Gastroesophageal sphincter (tissue), 4 donors: Measurements from ENCODE around the gene SOX12. TPM values are rescaled to one million over a fixed set of nuclear protein-coding genes. Genes with fewer than 3 reads are reported as not detected.

Source experiments
- ATAC-seq: fragments of 150-250 bp; one replicate; pipeline ENCODE4 v1.9.1; 2016; ENCODE audit warnings: mild to moderate bottlenecking, moderate library complexity
- H3K27ac ChIP-seq, 4 donors: fragments of 200-600 bp; sonication (generic) in 3 of 4; 1 replicate in 3 of 4; 2 replicates in 1 of 4; pipeline ENCODE4 v1.5.1; 2016 to 2019
- H3K27me3 ChIP-seq: fragments of 200-600 bp; sonication (generic); one replicate; pipeline ENCODE4 v1.5.1; 2019
- H3K36me3 ChIP-seq, 2 donors: fragments of 200-600 bp; sonication (generic); one replicate each; pipeline ENCODE4 v1.5.1; 2019; ENCODE audit warnings: control low read depth in 1 of 2
- H3K4me1 ChIP-seq, 3 donors: fragments of 200-600 bp; sonication (generic); 1 replicate in 2 of 3; 2 replicates in 1 of 3; pipeline ENCODE4 v1.5.1; 2016 to 2019; ENCODE audit warnings: control low read depth in 2 of 3
- H3K4me3 ChIP-seq, 2 donors: fragments of 200-600 bp; sonication (generic); one replicate each; pipeline ENCODE4 v1.5.1; 2019; ENCODE audit warnings: mild to moderate bottlenecking in 1 of 2, moderate library complexity in 1 of 2
- H3K9me3 ChIP-seq, 3 donors: fragments of 200-600 bp; sonication (generic); one replicate each; pipeline ENCODE4 v1.5.1; 2017 to 2019; ENCODE audit warnings: control low read depth in 2 of 3
- EP300 ChIP-seq: sonication (generic); formaldehyde crosslinking; IDR thresholded peaks from one replicate; pipeline ENCODE4 v1.6.1; 2017; ENCODE audit warnings: antibody characterized with exemption, mild to moderate bottlenecking
- POLR2A ChIP-seq, 2 donors: fragments of 450-650 bp; IDR thresholded peaks; one replicate each; pipeline ENCODE4 v1.6.1; 2017; ENCODE audit warnings: antibody characterized with exemption in 2 of 2, mild to moderate bottlenecking in 2 of 2, moderate library complexity in 1 of 2
- POLR2AphosphoS5 ChIP-seq: sonication (generic); formaldehyde crosslinking; IDR thresholded peaks from one replicate; pipeline ENCODE4 v1.6.1; 2017; ENCODE audit warnings: antibody characterized with exemption
- WGBS, 2 donors: methylation state at CpG; one replicate each; pipeline ENCODE4 v1.1.5; 2018; ENCODE audit warnings: low coverage in 1 of 2; 5-methylcytosine and 5-hydroxymethylcytosine counted together
- total RNA-seq, 4 donors: library from RNA; depleted of rRNA; stranded (reverse); fragments of >200 nt; gene quantifications; one replicate each; pipeline ENCODE4 v1.1.0, GENCODE V29; 2016
- TF ChIP-seq, protein P1 (sequence below), 4 experiments: fragments of 200-600 bp in 2 of 4; fragments of 450-650 bp in 2 of 4; sonication (generic) in 1 of 4; IDR thresholded peaks; one replicate each; pipeline ENCODE4 v1.5.1; 2017 to 2019; ENCODE audit warnings: antibody characterized with exemption in 4 of 4, mild to moderate bottlenecking in 2 of 4, moderate library complexity in 2 of 4

SOX12 gene
- total RNA-seq, 4 donors from 2014 or later, result 3.4 to 7.3 (median 5.9) TPM

DNA sequence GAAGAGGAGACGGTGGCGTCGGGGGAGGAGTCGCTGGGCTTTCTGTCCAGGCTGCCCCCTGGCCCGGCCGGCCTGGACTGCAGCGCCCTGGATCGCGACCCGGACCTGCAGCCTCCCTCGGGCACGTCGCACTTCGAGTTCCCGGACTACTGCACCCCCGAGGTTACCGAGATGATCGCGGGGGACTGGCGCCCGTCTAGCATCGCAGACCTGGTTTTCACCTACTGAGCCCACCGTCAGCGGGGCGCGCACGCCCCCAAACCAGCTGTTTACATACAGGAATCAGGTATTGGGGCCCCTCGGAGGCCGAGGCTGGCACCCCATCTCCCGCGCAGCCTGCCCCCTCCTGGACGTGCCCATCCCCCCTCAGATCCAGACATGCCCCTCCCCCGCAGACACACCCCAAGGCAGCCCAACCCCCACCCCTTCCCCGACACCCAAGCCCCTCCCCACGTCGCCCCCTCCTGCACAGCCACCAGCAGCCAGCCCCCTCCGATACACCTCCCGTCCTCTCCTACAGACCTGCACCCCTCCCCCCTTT, 1.4 kb downstream of the SOX12 start:
- WGBS, 2 donors, result 0% methylated on average over 1 of the region's 38 CpGs; no CpG with 5 or more reads in 1 of the 2 donors
- ATAC-seq, result no peak

DNA sequence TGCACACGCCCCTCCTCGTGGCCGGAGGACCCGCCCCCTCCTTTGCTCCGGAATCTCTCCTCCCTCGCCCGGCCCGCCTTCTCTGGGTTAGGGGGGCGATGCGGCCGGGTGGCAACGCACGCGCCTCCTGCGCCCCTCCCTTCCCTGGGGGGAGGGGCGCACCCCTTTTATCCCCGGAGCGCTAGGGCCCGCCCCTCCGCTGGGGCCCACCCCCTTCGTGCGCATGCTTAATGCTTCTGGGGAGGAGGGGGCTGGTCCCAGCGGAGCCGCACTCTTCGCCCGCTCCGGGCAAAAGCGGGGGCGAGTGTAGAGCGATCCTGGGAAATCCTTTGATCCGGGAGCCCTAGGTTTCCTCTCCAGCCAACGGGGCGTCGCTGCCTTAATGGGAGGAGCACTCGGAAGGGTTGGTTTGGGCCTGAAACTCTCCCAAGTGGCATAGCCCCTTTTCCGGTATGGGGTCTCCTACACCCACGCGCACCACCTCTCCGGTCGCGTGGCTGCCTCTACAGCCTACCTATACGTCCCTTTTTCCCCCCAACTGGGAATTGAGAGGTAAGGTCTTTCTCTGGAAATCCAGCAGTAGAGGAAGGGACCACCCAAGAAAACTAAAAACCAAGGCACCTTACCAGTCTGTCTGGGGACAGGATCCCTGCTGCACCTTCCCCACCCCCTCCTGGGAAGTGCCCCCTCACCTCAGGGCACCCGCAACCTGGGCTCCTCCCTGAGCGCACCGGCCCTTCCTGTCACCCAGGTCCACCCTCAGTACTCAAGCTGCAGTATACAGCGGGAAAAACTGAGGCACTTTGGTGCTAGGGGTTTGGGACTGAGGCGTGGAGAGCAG, 2.1 kb downstream of the SOX12 start:
- no peak for TF ChIP-seq EP300
- TF ChIP-seq POLR2A (IDR thresholded peaks at IDR 0.05), result peak; percentile 12 to 32
- TF ChIP-seq, protein P1, sequence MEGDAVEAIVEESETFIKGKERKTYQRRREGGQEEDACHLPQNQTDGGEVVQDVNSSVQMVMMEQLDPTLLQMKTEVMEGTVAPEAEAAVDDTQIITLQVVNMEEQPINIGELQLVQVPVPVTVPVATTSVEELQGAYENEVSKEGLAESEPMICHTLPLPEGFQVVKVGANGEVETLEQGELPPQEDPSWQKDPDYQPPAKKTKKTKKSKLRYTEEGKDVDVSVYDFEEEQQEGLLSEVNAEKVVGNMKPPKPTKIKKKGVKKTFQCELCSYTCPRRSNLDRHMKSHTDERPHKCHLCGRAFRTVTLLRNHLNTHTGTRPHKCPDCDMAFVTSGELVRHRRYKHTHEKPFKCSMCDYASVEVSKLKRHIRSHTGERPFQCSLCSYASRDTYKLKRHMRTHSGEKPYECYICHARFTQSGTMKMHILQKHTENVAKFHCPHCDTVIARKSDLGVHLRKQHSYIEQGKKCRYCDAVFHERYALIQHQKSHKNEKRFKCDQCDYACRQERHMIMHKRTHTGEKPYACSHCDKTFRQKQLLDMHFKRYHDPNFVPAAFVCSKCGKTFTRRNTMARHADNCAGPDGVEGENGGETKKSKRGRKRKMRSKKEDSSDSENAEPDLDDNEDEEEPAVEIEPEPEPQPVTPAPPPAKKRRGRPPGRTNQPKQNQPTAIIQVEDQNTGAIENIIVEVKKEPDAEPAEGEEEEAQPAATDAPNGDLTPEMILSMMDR (IDR thresholded peaks at IDR 0.05), result no peak
- peak; percentile 54 for TF ChIP-seq POLR2AphosphoS5
- peak overlapping the region; percentile 8 to 97 (median 95) for H3K27ac ChIP-seq
- no peaks in the 10 kb centered on the region for H3K36me3 ChIP-seq
- peaks cover 0 to 73% (median 15%) of the 10 kb centered on the region in 3 donors for H3K4me1 ChIP-seq
- no peaks in the 10 kb centered on the region for H3K9me3 ChIP-seq
- peak; percentile 36 for ATAC-seq
- no peaks in the 10 kb centered on the region for H3K27me3 ChIP-seq
- WGBS, 2 donors, result 0% methylated on average over 2 of the region's 47 CpGs; no CpG with 5 or more reads in 1 of the 2 donors
- peak overlapping the region; percentile 44 to 83 for H3K4me3 ChIP-seq

More for the DNA sequence above, 1.4 kb downstream of the SOX12 start:
- peak overlapping the region; percentile 44 to 83 for H3K4me3 ChIP-seq
- H3K4me1 ChIP-seq, result peaks cover 0 to 73% (median 15%) of the 10 kb centered on the region in 3 donors
- peak overlapping the region; percentile 45 to 97 (median 95) for H3K27ac ChIP-seq
- TF ChIP-seq POLR2A (IDR thresholded peaks at IDR 0.05) (no peak), POLR2AphosphoS5 (no peak), EP300 (no peak)
- TF ChIP-seq, protein P1 (IDR thresholded peaks at IDR 0.05), result no peak
- no peaks in the 10 kb centered on the region for H3K9me3 ChIP-seq
- H3K36me3 ChIP-seq, result no peaks in the 10 kb centered on the region
- H3K27me3 ChIP-seq, result no peaks in the 10 kb centered on the region

GRCh38 chr20:328027-328974, 2.9 kb downstream of the SOX12 start:
- no peaks in the 10 kb centered on the region for H3K27me3 ChIP-seq
- 21 to 52% methylated on average over 10 to 11 of the region's 31 CpGs for WGBS, 2 donors
- H3K4me3 ChIP-seq, result peak overlapping the region in 1 of 2 donors; percentile 83
- H3K4me1 ChIP-seq, result peaks cover 0 to 69% (median 15%) of the 10 kb centered on the region in 3 donors
- no peaks in the 10 kb centered on the region for H3K36me3 ChIP-seq
- no peak for ATAC-seq
- no peaks in the 10 kb centered on the region for H3K9me3 ChIP-seq
- peak overlapping the region; percentile 8 to 97 (median 95) for H3K27ac ChIP-seq
- TF ChIP-seq EP300 (no peak), POLR2A (IDR thresholded peaks at IDR 0.05) (no peak), POLR2AphosphoS5 (no peak)
- TF ChIP-seq, protein P1 (IDR thresholded peaks at IDR 0.05), result no peak

DNA sequence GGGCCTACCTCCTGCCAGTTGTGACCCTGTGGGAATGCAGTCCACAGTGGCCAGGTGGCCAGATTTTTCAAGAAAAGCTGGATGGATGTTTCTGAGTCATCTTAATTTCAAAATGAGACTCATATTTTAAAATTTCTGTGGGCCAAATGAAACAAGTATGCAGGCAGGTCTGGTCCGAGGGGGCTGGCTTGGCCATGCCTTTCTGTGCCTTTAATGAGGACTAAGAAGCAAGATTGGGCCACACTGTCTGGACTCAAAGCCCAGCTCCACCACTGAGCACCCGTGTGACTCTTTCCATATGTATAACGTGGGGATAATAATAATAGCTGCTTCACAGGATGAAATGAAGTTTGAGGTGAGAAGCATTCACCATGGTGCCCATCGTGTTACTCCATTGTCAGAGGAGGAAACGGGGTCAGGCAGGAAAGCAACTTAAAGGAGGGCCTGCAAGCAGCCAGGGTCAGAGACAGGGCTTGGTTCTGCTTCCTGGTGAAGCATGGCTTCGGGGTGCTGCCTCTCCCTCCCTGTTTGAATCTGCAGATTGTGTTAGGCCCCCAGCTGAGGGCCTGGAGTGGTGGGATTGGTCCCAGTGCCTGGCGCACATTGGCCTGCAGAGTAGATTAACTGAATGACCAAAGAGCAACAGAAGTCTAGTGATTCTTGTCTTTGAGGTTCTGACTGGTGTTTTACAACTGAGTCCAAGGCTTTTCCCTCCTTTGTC, 3.8 kb downstream of the SOX12 start:
- Histone ChIP-seq H3K27me3 (no peaks in the 10 kb centered on the region), H3K4me1 (peaks cover 0 to 61% (median 11%) of the 10 kb centered on the region in 3 donors), H3K36me3 (no peaks in the 10 kb centered on the region), H3K9me3 (no peaks in the 10 kb centered on the region), H3K4me3 (no peak overlapping the region), H3K27ac (peak overlapping the region in 3 of 4 donors; percentile 95 to 97 (median 95))
- TF ChIP-seq EP300, result no peak
- TF ChIP-seq POLR2AphosphoS5, result no peak
- TF ChIP-seq, protein P1 (IDR thresholded peaks at IDR 0.05), result no peak
- no peak for TF ChIP-seq POLR2A (IDR thresholded peaks at IDR 0.05)
- WGBS, 2 donors, result 34 to 35% methylated on average over 3 to 6 of the region's 7 CpGs
- ATAC-seq, result no peak
